ENCODE measurements around the gene TKTL1.
"Not testable (repeated sequence)": the region's sequence is repeated elsewhere in the genome, so short reads cannot be mapped to it uniquely, and the experiment has no call there.

Gene TKTL1, protein sequence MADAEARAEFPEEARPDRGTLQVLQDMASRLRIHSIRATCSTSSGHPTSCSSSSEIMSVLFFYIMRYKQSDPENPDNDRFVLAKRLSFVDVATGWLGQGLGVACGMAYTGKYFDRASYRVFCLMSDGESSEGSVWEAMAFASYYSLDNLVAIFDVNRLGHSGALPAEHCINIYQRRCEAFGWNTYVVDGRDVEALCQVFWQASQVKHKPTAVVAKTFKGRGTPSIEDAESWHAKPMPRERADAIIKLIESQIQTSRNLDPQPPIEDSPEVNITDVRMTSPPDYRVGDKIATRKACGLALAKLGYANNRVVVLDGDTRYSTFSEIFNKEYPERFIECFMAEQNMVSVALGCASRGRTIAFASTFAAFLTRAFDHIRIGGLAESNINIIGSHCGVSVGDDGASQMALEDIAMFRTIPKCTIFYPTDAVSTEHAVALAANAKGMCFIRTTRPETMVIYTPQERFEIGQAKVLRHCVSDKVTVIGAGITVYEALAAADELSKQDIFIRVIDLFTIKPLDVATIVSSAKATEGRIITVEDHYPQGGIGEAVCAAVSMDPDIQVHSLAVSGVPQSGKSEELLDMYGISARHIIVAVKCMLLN

DNA sequence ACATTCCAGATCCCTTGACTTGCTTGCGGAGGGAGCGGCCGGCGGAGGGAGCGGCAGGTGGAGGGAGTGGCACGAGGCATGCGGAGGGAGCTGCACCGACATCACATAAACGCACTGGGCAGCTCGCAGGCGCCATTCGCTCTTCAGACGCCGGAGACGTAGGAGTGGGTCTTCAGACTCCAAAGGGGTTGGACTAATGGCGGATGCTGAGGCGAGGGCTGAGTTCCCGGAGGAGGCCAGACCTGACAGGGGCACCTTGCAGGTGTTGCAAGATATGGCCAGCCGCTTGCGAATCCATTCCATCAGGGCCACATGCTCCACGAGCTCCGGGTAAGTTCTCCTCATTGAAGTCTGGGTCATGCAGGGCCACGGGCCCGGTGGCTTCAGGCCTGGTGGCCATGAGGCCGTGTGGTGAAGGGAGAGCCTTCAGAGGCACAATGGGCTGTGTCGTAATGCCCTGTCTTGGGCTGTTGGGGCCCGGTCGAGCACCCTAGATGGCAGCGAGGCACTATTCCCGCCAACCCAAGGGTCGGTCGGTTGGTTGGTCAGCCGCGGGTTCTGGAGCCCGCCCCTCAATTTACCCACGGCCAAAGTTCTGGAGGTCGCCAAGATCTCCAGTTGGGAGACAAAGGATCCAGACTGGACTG is at the start of gene TKTL1:
Gene TKTL1 (plus strand): TSS at position 132 of the 647 bp plus-strand sequence. CDS start 65 bp downstream, at position 197.
- no peak for DNase-seq (ENCODE audit: extremely low read depth in 1 of 2, low read depth in 1 of 2)

DNA sequence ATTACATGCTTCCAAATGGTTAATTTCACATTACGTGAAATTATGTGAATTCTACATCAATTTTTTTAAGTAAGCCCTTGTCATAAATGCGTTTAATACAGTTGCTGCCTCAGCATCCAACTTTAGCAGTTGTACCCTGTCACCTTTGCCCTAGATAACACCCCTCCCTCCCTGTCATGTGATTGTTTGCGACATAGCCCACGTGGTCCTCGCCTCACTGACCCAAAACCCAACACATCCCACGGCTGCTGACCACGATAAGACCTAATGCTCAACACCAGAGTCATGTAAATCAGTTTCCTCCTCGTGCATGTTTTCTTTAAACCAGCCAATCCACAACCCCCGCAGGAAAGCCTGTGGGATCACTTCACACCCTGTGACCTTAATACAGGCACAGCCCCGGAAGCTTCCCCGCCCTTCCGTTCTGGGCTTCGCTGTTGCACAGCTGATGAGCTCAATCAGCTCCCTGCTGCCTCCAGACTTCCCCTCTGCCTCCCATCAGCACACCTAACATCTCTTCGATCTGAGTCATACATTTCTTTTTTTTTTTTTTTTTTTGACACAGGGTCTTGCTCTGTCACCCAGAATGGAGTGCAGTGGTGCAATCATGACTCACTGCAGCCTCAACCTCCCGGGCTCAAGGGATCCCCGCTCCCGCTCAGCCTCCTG is 48.1 kb upstream of the TKTL1 start:
- not testable (repeated sequence) for DNase-seq (ENCODE audit: extremely low read depth in 1 of 2, low read depth in 1 of 2)

DNA sequence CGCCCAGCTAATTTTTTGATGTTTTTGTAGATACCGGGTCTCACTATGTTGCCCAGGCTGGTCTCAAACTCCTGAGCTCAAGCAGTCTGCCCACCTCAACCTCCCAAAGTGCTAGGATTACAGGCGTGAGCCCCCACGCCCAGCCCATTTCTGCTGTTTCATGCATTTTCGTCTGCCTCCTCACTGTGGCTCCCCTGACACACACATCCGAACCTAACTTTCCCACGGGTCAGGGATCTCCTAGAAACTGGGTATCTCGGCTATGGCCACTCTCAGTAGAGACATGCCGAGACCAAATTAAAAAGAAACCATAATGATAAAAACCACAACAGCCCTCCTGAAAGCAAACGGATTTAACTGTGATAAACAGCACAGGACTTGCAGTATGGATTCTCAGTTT is 47.5 kb upstream of the TKTL1 start:
- not testable (repeated sequence) for DNase-seq (ENCODE audit: extremely low read depth in 1 of 2, low read depth in 1 of 2)

DNA sequence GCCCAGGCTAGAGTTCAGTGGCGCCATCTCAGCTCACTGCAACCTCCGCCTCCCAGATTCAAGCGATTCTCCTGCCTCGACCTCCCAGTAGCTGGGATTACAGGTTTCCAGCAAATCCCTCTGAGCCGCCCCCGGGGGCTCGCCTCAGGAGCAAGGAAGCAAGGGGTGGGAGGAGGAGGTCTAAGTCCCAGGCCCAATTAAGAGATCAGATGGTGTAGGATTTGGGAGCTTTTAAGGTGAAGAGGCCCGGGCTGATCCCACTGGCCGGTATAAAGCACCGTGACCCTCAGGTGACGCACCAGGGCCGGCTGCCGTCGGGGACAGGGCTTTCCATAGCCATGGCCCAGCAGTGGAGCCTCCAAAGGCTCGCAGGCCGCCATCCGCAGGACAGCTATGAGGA is 38.3 kb upstream of the TKTL1 start, which contains the start of gene OPN1MW3:
Gene OPN1MW3 (plus strand): TSS at position 301 of the 400 bp plus-strand sequence. CDS start 38 bp downstream, at position 339.
- DNase-seq (ENCODE audit: extremely low read depth in 1 of 2, low read depth in 1 of 2) = not testable (repeated sequence)

DNA sequence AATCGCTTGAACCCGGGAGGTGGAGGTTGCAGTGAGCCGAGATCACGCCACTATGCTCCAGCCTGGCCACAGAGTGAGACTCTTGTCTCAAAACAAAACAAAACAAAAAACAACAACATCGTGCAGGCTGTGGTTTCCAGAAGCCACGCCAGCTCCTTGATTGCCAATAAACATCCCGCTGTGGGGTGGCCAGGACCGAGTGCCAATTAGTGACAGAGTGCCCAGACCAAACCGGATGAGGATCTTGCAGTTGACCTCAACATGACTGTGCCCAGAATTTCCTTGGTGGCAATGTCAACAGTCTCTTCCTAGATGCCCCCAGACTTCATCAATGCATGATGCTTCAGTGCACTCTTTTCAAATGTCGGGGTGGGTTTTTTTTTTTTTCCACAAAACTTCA is 36.9 kb upstream of the TKTL1 start:
- DNase-seq (ENCODE audit: extremely low read depth in 1 of 2, low read depth in 1 of 2) = not testable (repeated sequence)

DNA sequence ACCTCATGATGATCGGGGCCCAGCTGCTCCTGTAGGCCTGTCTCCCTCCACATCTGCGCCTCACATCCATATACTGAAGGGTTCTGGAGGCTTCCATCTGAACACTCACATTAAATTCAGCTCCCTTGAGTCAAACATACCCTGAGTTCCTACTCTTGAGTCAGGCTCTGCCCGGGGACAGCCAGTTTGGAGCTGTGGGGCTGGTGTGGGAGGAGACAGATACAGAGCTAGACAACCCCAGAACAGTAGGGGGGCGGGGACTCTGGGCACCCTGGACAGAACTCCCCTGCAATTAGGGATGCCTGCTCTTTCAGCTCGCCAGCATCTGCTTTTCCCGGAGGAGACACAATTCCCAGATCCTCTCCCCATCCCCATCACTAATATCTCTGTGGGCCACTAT is 32.5 kb upstream of the TKTL1 start:
- DNase-seq (ENCODE audit: extremely low read depth in 1 of 2, low read depth in 1 of 2) = not testable (repeated sequence)

DNA sequence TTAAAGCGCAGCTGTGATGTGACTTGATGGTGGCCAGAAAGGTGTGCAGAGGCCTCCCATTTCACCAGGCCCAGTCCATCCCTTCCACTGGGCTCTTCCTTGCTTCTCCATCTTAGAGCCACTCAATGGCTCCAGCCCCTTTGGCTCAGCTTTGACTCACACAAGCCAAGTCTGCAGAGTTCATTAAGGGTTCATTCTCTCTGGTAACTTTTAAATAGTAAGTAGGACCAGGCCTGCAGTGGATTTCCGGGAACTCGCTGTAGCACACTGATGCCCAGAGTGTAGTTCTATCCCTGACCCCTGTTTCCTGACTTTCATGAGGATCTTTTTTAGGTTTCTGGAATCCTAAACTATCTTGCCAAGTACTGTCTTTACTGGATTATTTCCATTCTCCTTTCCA is 26.4 kb upstream of the TKTL1 start:
- not testable (repeated sequence) for DNase-seq (ENCODE audit: extremely low read depth in 1 of 2, low read depth in 1 of 2)

DNA sequence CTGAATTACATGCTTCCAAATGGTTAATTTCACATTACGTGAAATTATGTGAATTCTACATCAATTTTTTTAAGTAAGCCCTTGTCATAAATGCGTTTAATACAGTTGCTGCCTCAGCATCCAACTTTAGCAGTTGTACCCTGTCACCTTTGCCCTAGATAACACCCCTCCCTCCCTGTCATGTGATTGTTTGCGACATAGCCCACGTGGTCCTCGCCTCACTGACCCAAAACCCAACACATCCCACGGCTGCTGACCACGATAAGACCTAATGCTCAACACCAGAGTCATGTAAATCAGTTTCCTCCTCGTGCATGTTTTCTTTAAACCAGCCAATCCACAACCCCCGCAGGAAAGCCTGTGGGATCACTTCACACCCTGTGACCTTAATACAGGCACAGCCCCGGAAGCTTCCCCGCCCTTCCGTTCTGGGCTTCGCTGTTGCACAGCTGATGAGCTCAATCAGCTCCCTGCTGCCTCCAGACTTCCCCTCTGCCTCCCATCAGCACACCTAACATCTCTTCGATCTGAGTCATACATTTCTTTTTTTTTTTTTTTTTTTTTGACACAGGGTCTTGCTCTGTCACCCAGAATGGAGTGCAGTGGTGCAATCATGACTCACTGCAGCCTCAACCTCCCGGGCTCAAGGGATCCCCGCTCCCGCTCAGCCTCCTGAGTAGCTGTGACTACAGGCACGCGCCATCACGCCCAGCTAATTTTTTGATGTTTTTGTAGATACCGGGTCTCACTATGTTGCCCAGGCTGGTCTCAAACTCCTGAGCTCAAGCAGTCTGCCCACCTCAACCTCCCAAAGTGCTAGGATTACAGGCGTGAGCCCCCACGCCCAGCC is 10.9 kb upstream of the TKTL1 start:
- DNase-seq (ENCODE audit: extremely low read depth in 1 of 2, low read depth in 1 of 2) = not testable (repeated sequence)

DNA sequence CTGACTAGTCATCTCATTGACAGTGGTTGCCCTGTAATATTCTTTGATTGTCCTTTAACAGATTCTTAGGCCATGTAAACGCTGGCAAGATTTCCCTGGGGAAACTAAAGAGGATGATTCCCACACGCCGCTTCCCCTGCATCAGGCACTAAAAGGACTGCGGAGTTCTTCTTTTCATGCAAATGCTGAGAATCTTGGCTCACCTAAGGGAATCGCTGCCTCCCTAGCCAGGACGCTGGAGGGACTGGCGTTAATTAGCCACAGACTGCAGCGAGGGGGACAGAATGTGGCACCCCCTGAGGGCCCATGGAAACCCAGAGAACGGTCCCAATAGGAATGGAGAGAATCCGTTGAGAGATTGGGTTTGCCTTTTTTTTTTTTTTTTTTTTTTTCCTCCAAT is 9.2 kb upstream of the TKTL1 start:
- not testable (repeated sequence) for DNase-seq (ENCODE audit: extremely low read depth in 1 of 2, low read depth in 1 of 2)

DNA sequence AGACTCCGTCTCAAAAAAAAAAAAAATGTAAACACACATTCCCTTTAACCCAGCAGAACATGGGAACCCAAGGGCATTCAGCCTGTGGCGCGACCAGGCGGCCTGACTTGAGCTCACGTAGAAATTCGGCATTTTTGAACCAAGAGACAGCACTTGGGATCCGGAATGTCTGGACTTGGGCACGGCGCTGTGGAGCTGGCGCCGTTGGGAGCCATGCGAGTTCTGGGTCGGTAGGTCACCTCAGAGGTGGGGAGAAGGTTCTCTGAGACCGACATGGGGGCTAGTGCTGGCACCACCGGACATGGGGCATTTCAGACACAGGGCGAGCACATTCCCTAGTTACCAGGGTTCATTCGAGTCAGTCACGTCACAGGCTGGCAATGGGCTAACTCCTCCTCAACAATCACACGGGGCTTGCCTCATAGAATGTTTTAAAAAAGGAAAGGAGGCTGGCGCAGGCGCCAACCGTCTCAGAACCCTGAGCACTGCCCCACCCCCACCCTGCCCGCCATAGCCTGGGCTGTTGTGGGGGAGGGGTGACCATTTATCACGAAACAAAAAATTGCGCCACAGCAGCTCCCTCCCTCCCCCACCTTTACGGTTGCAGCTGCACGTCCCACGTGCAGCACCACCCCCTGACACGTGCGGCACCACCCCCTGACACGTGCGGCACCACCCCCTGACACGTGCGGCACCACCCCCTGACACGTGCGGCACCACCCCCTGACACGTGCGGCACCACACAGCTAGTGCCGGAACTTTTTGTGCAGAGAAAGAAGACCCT is 612 bp upstream of the TKTL1 start, which contains the start of gene TEX28:
Gene TEX28 (minus strand): TSS at position 334 of the 784 bp plus-strand sequence. CDS start 3,007 bp downstream, outside the sequence.
- DNase-seq (ENCODE audit: extremely low read depth in 1 of 2, low read depth in 1 of 2) = no peak

DNA sequence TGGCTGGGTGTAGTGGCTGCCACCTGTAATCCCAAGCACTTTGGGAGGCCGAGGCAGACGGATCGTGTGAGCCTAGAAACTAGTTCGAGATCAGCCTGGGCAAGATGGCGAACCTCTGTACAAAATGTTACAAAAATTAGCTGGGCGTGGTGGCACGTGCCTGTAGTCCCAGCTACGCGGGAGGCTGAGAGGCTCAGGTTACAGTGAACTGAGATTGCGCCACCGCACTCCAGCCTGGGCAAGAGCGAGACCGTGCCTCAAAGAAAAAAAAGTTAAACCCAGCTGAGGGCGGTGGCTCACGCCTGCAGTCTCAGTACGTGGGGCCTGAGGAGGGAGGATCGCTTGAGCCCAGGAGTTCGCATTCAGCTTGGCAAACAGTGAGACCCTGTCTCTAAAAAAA is 1.1 kb downstream of the TKTL1 start:
- no peak for DNase-seq (ENCODE audit: extremely low read depth in 1 of 2, low read depth in 1 of 2)

DNA sequence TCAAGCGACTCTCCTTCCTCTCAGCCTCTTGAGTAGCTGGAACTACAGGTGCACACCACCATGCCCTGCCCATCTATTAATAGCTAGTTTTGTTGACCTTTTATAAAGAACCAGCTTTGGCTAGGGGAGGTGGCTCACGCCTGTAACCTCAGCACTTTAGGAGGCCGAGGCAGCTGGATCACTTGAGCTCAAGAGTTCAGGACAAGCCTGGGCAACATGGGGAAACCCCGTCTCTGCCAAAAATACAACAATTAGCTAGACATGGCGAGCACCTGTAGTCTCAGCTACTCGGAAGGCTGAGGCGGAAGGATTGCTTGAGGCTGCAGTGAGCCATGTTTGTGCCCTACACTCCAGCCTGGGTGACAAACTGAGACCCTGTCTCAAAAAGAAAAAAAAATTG is 2.7 kb downstream of the TKTL1 start:
- no peak for DNase-seq (ENCODE audit: extremely low read depth in 1 of 2, low read depth in 1 of 2)

DNA sequence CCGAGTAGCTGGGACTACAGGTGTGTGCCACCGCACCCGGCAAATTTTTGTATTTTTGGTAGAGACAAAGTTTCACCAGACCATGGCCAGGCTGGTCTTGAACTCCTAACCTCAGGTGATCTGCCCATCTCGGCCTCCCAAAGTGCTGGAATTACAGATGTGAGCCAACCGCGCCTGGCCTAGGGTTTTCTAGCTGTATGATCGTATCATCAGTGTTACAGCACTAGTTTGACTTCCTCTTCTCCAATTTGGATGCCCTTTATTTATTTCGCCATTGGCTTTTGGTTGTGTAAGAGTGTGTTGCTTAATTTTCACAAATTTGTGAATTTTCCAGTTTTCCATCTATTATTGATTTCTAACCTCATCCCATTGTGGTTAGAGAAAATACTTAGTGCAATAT is 5.2 kb downstream of the TKTL1 start:
- DNase-seq (ENCODE audit: extremely low read depth in 1 of 2, low read depth in 1 of 2) = no peak

DNA sequence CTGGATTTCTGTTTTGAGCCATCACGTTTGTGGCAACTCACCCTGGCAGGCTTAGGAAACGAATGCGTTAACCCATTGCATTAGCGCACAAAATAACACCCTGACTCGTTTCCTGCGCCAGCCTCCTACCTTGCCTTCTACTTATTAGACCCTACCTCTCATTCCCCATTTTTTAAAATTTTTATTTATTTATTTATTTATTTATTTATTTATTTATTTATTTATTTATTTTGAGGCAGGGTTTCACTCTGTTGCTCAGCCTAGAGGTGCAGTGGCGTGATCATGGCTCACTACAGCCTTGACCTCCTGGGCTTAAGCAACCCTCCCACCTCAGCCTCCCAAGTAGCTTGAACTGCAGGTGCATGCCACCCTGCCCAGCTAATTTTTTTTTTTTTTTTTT is 7.4 kb downstream of the TKTL1 start:
- not testable (repeated sequence) for DNase-seq (ENCODE audit: extremely low read depth in 1 of 2, low read depth in 1 of 2)

DNA sequence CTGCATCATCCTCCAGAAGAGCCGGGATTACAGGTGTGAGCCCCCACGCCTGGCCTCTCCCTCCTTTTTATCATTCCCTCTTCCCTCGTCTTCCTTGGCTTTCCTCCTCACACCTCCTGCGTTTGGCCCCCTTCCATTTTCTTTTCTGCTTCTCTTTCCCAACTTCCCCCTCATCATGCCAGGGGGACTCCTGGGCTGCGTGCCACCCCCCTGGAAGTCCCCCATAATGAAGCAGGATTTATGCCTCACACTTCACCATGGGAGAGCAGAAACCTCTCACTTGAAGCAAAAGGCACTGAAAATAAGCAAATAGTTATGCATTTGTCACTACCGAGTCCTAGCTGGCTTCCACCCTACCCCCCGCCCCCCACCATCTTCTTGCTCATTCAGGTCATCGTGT is 7.9 kb downstream of the TKTL1 start:
- no peak for DNase-seq (ENCODE audit: extremely low read depth in 1 of 2, low read depth in 1 of 2)

DNA sequence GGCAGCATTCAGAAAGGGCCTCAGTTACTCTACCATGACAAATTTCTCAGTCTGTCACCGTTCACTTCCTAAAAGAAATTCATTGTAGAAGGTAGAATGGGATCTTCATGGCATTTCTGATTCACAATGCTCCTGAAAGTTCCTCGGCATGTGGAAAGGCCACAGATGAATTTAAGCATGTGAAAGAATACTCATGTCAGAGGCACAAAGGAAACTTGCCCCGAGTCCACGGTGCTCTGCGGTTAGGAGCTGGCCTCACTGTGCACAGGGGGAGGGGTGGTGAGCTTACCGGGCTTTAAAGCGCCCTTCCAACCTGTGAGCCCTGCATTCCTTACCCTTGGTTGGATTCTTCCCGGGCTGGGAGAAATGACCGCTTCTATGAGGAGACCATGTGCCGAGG is 9.3 kb downstream of the TKTL1 start:
- no peak for DNase-seq (ENCODE audit: extremely low read depth in 1 of 2, low read depth in 1 of 2)

DNA sequence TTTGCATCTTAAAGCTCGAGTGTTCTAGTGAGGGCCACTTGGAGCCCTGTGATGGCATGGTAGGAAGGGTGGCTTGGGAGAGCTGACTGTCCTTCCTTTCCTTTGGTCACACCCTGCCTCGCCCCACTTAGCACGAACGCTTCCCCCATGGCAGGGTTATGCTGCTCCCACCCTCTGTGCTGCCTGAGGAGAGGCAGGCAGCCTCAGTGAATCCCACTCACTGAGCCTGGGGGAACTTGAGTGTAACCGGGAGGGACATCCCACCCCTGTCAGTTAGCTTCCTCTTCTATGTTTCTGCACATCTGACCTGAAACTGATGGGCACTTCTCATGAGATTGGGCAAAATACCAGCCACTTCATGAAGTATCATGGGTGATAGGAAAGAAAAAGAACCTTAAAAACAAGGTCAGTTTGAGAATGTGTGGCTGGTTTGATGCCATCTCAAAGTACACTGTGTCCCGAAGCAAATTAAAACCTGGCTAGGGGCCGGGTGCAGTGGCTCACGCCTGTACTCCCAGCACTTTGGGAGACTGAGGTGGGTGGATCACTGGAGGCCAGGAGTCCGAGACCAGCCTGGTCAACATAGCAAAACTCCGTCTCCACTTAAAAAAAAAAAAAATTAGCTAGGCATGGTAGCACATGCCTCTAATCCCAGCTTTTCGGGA is 10.1 kb downstream of the TKTL1 start:
- DNase-seq (ENCODE audit: extremely low read depth in 1 of 2, low read depth in 1 of 2) = no peak

DNA sequence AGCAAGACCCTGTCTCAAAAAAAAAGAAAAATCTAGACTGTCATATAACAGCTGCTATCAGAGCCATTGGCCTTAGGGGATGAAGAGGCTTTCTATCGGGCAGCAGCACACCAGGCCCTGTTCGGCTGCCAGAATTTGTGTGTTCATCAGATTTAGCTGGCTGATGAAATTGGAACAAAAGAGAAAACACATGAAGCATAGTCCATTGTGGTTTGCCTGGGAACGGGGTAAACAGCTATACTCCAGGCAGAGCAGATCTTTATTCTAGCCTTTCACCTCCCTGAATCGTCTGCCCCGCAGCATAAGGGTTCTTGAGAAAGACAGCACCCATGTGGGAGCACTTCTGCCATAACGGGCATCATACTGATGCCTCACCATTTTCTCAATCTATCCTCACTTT is 11.6 kb downstream of the TKTL1 start:
- no peak for DNase-seq (ENCODE audit: extremely low read depth in 1 of 2, low read depth in 1 of 2)
